HG03571 (cell line): ENCODE data around the gene ANKH.
"Not testable (repeated sequence)": the region's sequence is repeated elsewhere in the genome, so short reads cannot be mapped to it uniquely, and the experiment has no call there.

Experiments
- ATAC-seq: cut with Tn5 transposase; IDR thresholded peaks from one replicate; pipeline ENCODE4 v1.9.1; 2021; ENCODE audit not compliant: unreplicated experiment

The ANKH gene

GRCh38 chr5:14859150-14859549 is 12.4 kb downstream of the ANKH start:
- no peak for ATAC-seq

- ATAC-seq, result no peak
Measured at GRCh38 chr5:14855366-14855765, 16.2 kb downstream of the ANKH start.

- no peak for ATAC-seq
Measured at GRCh38 chr5:14854799-14855198, 16.8 kb downstream of the ANKH start.

GRCh38 chr5:14853685-14854084 is 17.9 kb downstream of the ANKH start:
- ATAC-seq, result no peak

- ATAC-seq, result no peak
Measured at GRCh38 chr5:14852779-14853178, 18.8 kb downstream of the ANKH start.

- ATAC-seq, result no peak
Measured at GRCh38 chr5:14851999-14852526, 19.5 kb downstream of the ANKH start.

- no peak for ATAC-seq
Measured at GRCh38 chr5:14851597-14851996, 20.0 kb downstream of the ANKH start.

GRCh38 chr5:14851050-14851419 is 20.5 kb downstream of the ANKH start:
- no peak for ATAC-seq

- ATAC-seq, result no peak
Measured at GRCh38 chr5:14850419-14851049, 21.0 kb downstream of the ANKH start.

- no peak for ATAC-seq
Measured at GRCh38 chr5:14849516-14850294, 21.9 kb downstream of the ANKH start.

- ATAC-seq, result not testable (repeated sequence)
Measured at GRCh38 chr5:14848942-14849341, 22.6 kb downstream of the ANKH start.

- ATAC-seq, result no peak
Measured at GRCh38 chr5:14848385-14848784, 23.2 kb downstream of the ANKH start.

- no peak for ATAC-seq
Measured at GRCh38 chr5:14847471-14847870, 24.1 kb downstream of the ANKH start.

GRCh38 chr5:14842117-14842516 is 29.5 kb downstream of the ANKH start:
- no peak for ATAC-seq

GRCh38 chr5:14840624-14841023 is 31.0 kb downstream of the ANKH start:
- no peak for ATAC-seq

- no peak for ATAC-seq
Measured at GRCh38 chr5:14838396-14839319, 32.9 kb downstream of the ANKH start.

- ATAC-seq, result not testable (repeated sequence)
Measured at GRCh38 chr5:14837423-14838122, 34.0 kb downstream of the ANKH start.

- ATAC-seq, result no peak
Measured at GRCh38 chr5:14834584-14835550, 36.7 kb downstream of the ANKH start.

- ATAC-seq, result no peak
Measured at GRCh38 chr5:14834062-14834461, 37.5 kb downstream of the ANKH start.

GRCh38 chr5:14831006-14831338 is 40.6 kb downstream of the ANKH start:
- ATAC-seq, result no peak
